ENCODE results near the gene AOC1.

Gene AOC1

DNA sequence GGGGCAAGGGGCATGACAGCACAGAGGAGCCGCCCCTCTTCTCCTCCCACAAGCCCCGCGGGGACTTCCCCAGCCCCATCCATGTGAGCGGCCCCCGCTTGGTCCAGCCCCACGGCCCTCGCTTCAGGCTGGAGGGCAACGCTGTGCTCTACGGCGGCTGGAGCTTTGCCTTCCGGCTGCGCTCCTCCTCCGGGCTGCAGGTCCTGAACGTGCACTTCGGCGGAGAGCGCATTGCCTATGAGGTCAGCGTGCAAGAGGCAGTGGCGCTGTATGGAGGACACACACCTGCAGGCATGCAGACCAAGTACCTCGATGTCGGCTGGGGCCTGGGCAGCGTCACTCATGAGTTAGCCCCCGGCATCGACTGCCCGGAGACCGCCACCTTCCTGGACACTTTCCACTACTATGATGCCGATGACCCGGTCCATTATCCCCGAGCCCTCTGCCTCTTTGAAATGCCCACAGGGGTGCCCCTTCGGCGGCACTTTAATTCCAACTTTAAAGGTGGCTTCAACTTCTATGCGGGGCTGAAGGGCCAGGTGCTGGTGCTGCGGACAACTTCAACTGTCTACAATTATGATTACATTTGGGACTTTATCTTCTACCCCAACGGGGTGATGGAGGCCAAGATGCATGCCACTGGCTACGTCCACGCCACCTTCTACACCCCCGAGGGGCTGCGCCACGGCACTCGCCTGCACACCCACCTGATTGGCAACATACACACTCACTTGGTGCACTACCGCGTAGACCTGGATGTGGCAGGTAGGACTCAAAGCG is 5.1 kb downstream of the AOC1 start:
- CTCF ChIA-PET, result no interaction called here

DNA sequence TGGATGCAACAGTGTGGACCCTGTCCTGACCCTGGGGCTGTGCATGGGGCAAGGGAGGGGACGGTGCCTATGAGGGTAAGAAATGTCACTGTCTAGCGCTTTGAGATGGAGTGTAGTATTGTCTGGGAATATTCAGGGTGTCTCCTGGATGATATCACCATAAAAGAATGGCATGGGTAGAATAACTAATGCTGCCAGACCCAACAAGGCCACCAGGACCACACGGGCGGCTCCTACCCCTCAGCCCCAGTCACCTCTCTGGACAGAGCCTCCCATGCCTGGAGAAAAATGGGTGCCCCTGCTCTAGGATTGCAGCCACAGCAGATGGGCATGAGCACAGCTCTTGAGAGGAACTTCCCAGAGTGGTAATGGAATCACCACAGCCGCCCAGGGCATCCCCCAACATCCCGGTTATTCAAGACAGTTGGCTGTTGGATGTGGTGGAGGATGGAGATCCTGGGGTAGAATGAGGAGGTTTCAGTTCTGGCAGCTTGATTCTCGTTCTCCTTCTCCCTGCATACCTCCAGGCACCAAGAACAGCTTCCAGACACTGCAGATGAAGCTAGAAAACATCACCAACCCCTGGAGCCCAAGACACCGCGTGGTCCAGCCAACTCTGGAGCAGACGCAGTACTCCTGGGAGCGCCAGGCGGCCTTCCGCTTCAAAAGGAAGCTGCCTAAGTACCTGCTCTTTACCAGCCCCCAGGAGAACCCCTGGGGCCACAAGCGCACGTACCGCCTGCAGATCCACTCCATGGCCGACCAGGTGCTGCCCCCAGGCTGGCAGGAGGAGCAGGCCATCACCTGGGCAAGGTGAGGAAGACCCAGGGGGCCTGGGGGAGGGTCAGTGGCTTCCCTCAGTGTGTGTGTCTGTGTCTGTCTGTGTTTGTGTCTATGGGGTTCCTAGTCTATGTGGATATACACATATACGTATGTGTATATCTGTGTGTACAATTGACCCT is 6.2 kb downstream of the AOC1 start:
- ChIA-PET CTCF (no interaction called here), POLR2A (ENCODE audit: low non-redundant PET) (no interaction called here)
- TF ChIP-seq, protein P1, sequence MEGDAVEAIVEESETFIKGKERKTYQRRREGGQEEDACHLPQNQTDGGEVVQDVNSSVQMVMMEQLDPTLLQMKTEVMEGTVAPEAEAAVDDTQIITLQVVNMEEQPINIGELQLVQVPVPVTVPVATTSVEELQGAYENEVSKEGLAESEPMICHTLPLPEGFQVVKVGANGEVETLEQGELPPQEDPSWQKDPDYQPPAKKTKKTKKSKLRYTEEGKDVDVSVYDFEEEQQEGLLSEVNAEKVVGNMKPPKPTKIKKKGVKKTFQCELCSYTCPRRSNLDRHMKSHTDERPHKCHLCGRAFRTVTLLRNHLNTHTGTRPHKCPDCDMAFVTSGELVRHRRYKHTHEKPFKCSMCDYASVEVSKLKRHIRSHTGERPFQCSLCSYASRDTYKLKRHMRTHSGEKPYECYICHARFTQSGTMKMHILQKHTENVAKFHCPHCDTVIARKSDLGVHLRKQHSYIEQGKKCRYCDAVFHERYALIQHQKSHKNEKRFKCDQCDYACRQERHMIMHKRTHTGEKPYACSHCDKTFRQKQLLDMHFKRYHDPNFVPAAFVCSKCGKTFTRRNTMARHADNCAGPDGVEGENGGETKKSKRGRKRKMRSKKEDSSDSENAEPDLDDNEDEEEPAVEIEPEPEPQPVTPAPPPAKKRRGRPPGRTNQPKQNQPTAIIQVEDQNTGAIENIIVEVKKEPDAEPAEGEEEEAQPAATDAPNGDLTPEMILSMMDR (conservative IDR thresholded peaks at IDR 0.05; ENCODE audit: low read depth), result no peak
- no peak for DNase-seq (ENCODE audit: low spot score)
- H3K27ac ChIP-seq, result no peak overlapping the region

More for the DNA sequence above, 5.1 kb downstream of the AOC1 start:
- TF ChIP-seq, protein P1 (conservative IDR thresholded peaks at IDR 0.05; ENCODE audit: low read depth), result no peak
- POLR2A ChIA-PET (ENCODE audit: low non-redundant PET), result no interaction called here
- no peak overlapping the region for H3K27ac ChIP-seq
- DNase-seq (ENCODE audit: low spot score), result no peak

DNA sequence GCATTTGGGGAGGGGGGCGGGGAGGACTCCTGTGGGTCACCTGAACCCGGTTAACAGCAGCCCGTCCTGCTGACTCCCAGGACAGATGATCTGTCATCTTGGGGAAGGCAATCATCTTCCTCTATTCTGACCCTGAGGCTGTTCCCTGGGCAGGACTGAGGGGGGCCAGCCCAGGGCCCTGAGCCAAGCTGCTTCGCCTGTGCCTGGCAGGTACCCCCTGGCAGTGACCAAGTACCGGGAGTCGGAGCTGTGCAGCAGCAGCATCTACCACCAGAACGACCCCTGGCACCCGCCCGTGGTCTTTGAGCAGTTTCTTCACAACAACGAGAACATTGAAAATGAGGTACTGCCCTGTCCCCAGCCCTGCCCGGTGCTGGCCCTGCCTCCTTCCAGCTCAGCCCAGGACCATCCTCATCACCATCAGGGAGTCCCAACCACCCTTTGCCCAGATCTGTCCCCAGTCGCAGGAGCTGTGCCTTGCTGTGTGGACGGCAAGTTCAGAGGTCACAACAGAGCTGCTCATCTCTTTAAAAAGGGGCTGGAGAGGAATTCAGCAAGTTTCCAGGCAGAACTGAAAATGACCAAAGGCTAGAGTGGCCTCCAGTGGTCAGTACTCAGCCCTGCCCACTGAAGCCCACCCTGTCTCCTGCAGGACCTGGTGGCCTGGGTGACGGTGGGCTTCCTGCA is 8.1 kb downstream of the AOC1 start:
- no peak for DNase-seq (ENCODE audit: low spot score)
- H3K27ac ChIP-seq, result no peak overlapping the region
- TF ChIP-seq, protein P1 (conservative IDR thresholded peaks at IDR 0.05; ENCODE audit: low read depth), result no peak
- ChIA-PET POLR2A (ENCODE audit: low non-redundant PET) (no interaction called here), CTCF (no interaction called here)

DNA sequence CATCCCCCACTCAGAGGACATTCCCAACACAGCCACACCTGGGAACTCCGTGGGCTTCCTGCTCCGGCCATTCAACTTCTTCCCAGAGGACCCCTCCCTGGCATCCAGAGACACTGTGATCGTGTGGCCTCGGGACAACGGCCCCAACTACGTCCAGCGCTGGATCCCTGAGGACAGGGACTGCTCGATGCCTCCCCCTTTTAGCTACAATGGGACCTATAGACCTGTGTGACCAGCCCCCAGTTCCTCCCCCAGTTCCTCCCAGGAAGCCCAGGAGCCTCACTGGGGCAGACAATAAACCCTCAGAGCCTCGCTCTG is 8.6 kb downstream of the AOC1 start:
- H3K27ac ChIP-seq, result no peak overlapping the region
- TF ChIP-seq, protein P1 (conservative IDR thresholded peaks at IDR 0.05; ENCODE audit: low read depth), result no peak
- DNase-seq (ENCODE audit: low spot score), result no peak
- POLR2A ChIA-PET (ENCODE audit: low non-redundant PET), result no interaction called here
- CTCF ChIA-PET, result no interaction called here

DNA sequence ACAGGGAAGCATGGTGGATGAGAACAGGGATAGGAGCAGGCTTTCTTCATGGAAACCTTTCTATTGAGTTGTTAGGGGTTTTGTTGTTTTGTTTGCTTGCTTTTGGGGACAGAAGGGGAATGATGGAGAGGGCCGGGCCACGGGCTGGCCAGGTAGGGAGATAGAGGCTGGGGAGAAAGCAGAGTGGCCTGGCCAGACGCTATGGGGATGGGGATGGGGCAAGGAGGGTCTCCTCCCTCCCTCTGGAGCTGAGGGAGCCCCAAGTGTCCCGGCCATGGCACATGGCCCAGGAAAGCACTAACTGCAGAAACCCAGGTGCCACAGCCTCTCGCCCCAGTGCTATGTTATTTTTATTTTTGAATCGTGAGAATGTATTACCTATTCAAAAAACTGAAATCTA is 10.0 kb downstream of the AOC1 start:
- TF ChIP-seq, protein P1 (conservative IDR thresholded peaks at IDR 0.05; ENCODE audit: low read depth), result no peak
- ChIA-PET CTCF (no interaction called here), POLR2A (ENCODE audit: low non-redundant PET) (no interaction called here)
- no peak overlapping the region for H3K27ac ChIP-seq
- no peak for DNase-seq (ENCODE audit: low spot score)

DNA sequence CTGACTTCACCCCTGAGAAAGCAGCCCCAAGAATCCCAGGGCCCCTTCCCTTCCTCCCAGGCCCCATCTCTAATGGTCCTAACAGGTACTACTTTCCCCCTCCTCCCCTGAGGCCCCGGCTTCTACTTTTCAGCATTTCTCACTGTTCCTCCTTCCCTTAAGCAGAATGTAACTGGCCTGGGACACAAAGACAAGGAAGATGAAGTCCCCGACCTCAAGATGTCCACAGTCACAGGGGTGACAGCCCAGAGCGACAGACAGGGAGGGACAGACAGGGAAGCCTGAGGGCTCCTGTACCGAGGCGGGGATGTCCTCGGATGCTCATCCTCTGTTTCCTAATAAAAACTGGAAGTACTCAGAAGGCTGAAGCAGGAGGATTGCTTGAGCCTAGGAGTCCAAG is 11.6 kb downstream of the AOC1 start:
- ChIA-PET CTCF (no interaction called here), POLR2A (ENCODE audit: low non-redundant PET) (no interaction called here)
- H3K27ac ChIP-seq, result no peak overlapping the region
- no peak for DNase-seq (ENCODE audit: low spot score)
- TF ChIP-seq, protein P1 (conservative IDR thresholded peaks at IDR 0.05; ENCODE audit: low read depth), result no peak

Data from RWPE1 (cell line).